Calu3 (cell line): ENCODE measurements around the gene COX8C. TPM values are rescaled to one million over a fixed set of nuclear protein-coding genes. Genes with fewer than 3 reads are reported as not detected.
"Not testable (repeated sequence)": the region's sequence is repeated elsewhere in the genome, so short reads cannot be mapped to it uniquely, and the experiment has no call there.

Experiments used
- BruUV-seq: library from RNA; stranded (reverse); fragments of 400-500 nt; replicated peaks from 2 replicates; lab custom pipeline; 2021; lab: Mats Ljungman, UMichigan
- CTCF ChIA-PET: fragments of 300-600 bp; sonication (Branson Sonifier 250); formaldehyde crosslinking; loops from one replicate; lab custom pipeline; 2022; ENCODE audit warnings: antibody characterized with exemption; lab: Charles Lee
- DNase-seq: peaks from one replicate; pipeline ENCODE4 v3.0.0; 2022
- H3K27ac Mint-ChIP-seq: one replicate; pipeline ENCODE4 v1.8.0; 2022; ENCODE audit warnings: mixed read lengths; ENCODE audit not compliant: unreplicated experiment
- H3K27me3 Mint-ChIP-seq: one replicate; pipeline ENCODE4 v1.8.0; 2022; ENCODE audit warnings: mixed read lengths; ENCODE audit not compliant: unreplicated experiment
- H3K36me3 Mint-ChIP-seq: one replicate; pipeline ENCODE4 v1.8.0; 2022; ENCODE audit warnings: mild to moderate bottlenecking, moderate library complexity, mixed read lengths; ENCODE audit not compliant: insufficient read depth, unreplicated experiment
- H3K4me1 Mint-ChIP-seq: one replicate; pipeline ENCODE4 v1.8.0; 2022; ENCODE audit warnings: mild to moderate bottlenecking, low read depth, mixed read lengths; ENCODE audit not compliant: unreplicated experiment
- H3K4me3 Mint-ChIP-seq: one replicate; pipeline ENCODE4 v1.8.0; 2022; ENCODE audit warnings: mild to moderate bottlenecking, low read depth, moderate library complexity, mixed read lengths; ENCODE audit not compliant: unreplicated experiment
- H3K9me3 Mint-ChIP-seq: one replicate; pipeline ENCODE4 v1.8.0; 2022; ENCODE audit warnings: low read depth, mixed read lengths; ENCODE audit not compliant: unreplicated experiment
- intact Hi-C: fragments of 100-400 bp; cut with micrococcal nuclease; formaldehyde crosslinking; loops from one replicate; pipeline ENCODE4 v1.10.0; 2022; ENCODE audit not compliant: unreplicated experiment
- total RNA-seq: library from RNA; stranded (reverse); gene quantifications from 2 replicates; pipeline ENCODE4 v1.2.3, GENCODE V29; 2022
- TF ChIP-seq, protein P1 (sequence below): fragments of 200-600 bp; IDR thresholded peaks from one replicate; pipeline ENCODE4 v1.8.0; 2022; ENCODE audit warnings: antibody characterized with exemption; ENCODE audit not compliant: unreplicated experiment

COX8C gene
- total RNA-seq, 1 experiment from 2014 or later, result not detected

DNA sequence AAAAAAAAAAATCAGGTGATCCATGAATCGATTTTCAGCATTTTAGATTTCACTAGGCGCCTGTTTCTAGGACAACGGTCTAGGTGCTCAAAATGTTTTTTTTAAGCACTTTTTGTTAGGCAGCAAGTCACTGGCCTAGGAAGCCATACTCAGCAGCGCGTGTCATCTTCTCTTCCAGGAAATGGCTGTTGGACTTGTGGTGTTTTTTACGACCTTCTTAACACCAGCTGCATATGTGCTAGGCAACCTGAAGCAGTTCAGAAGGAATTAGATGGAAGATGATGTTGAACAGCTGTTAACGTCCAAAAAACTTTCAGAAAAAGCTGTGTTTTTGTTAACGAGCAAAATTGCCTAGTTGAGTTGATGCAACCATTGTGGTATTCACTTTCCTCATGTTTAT lies 868 bp downstream of the COX8C start:
- DNase-seq, result no peak
- BruUV-seq, result no TSS peak
- Mint-ChIP-seq H3K4me1 (no peaks in the 10 kb centered on the region), H3K9me3 (no peaks in the 10 kb centered on the region), H3K36me3 (no peaks in the 10 kb centered on the region), H3K4me3 (no peak overlapping the region), H3K27me3 (no peaks in the 10 kb centered on the region), H3K27ac (no peak overlapping the region)
- TF ChIP-seq, protein P1, sequence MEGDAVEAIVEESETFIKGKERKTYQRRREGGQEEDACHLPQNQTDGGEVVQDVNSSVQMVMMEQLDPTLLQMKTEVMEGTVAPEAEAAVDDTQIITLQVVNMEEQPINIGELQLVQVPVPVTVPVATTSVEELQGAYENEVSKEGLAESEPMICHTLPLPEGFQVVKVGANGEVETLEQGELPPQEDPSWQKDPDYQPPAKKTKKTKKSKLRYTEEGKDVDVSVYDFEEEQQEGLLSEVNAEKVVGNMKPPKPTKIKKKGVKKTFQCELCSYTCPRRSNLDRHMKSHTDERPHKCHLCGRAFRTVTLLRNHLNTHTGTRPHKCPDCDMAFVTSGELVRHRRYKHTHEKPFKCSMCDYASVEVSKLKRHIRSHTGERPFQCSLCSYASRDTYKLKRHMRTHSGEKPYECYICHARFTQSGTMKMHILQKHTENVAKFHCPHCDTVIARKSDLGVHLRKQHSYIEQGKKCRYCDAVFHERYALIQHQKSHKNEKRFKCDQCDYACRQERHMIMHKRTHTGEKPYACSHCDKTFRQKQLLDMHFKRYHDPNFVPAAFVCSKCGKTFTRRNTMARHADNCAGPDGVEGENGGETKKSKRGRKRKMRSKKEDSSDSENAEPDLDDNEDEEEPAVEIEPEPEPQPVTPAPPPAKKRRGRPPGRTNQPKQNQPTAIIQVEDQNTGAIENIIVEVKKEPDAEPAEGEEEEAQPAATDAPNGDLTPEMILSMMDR, result no peak
- intact Hi-C loops, result no loop called here
- CTCF ChIA-PET, result no interaction called here

DNA sequence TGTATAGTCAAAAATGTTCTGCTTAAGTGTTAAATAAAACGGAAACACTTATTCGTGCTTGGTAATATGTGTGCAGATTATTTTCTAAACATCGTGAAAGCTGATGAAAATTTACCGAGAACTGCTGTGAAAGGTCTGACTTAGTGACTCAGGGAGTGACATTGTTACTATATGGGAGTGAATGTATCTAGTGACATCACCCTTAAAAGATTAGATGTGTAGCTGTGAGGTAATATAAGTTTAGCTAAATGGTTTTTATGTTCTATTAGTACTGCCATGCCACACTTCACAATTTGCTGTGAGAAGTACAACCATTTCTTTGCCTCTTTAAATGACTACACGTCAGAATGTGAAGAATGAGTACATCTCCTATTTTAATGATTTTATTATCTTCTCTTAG lies 1.3 kb downstream of the COX8C start:
- Mint-ChIP-seq H3K4me3 (no peak overlapping the region), H3K9me3 (no peaks in the 10 kb centered on the region), H3K4me1 (no peaks in the 10 kb centered on the region), H3K27ac (no peak overlapping the region), H3K27me3 (peaks cover 4% of the 10 kb centered on the region), H3K36me3 (no peaks in the 10 kb centered on the region)
- CTCF ChIA-PET, result no interaction called here
- intact Hi-C loops, result no loop called here
- TF ChIP-seq, protein P1, result no peak
- no TSS peak for BruUV-seq
- no peak for DNase-seq

DNA sequence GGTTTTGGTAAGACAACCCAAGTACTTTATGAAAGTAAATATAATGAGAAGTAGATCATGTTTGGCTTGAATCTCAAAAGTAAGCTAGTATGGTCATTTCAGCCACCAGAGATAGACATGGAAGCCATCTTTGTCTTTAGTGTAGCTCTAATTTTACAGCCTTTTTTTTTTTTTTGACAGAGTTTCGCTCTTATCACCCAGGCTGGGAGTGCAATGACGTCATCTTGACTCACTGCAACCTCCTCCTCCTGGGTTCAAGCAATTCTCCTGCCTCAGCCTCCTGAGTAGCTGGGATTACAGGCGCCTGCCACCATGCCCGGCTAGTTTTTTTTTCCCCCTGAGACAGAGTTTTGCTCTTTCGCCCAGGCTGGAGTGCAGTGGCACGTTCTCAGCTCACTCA lies 7.9 kb downstream of the COX8C start:
- peaks cover 15% of the 10 kb centered on the region for H3K27me3 Mint-ChIP-seq
- H3K4me3 Mint-ChIP-seq, H3K36me3 Mint-ChIP-seq, intact Hi-C loops, H3K9me3 Mint-ChIP-seq, BruUV-seq, DNase-seq, CTCF ChIA-PET, H3K27ac Mint-ChIP-seq, H3K4me1 Mint-ChIP-seq: not testable (repeated sequence)

DNA sequence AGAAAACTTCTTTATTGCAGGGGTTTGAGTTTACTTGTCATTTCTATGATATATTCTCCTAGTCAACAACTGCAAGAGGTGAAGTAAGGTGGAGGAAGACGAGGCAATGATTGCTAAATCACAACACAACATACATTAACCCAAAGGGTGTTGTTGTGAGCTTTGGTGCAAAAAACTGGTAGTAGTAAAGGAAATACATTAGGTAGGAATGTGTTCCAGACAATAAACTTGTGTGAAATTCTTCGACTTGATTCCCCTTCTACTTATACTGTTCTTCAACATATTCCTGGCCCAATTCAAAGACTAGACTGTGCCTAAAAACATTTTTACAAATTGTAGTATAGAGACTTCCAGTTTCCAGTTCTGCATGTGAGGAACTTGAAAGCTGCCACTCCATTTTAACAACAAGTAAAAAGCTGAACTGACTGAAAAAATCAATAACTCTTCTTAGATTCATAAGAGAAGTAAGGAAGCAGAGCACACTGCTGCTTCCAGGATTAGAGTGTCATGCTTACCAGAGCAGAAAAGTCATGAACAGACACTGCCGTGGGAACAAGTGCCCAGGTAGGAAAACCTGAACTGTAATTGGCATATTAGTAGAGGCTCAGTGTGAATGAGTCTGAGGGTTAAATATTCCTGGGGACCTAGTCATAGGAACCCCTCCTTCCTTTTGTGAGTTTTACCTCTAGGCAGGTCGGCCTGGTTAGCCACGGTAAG lies 22.2 kb downstream of the COX8C start:
- DNase-seq, result no peak
- TF ChIP-seq, protein P1, result no peak
- no TSS peak for BruUV-seq
- Mint-ChIP-seq H3K27me3 (no peaks in the 10 kb centered on the region), H3K4me3 (no peak overlapping the region), H3K4me1 (peaks cover 7% of the 10 kb centered on the region), H3K27ac (no peak overlapping the region), H3K9me3 (no peaks in the 10 kb centered on the region), H3K36me3 (no peaks in the 10 kb centered on the region)
- CTCF ChIA-PET, result no interaction called here
- intact Hi-C loops, result no loop called here

DNA sequence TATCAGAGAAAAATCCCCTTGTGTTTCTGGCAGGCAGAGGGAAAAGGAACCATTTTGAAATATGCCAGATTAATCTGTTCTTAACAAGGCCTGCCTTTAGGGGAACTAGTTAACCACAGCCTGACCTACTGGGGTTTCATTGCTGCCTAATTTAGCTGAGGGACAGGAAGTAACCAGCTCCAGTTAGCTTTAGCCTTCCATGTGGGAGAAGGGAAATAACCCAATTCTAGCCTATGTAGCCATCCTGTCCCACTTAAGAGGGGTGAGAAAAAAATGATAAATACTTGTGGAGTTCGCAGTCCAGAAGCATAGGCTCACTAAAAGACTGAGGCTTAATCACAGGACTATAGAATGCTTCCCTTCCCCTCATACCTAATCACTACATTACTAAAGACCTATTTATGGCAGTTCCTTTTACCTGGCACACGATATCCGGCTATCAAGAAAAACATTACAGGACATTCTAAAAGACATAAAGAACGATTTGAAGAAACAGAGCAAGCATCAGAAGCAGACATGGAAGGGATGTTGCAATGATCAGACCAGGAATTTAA lies 22.8 kb downstream of the COX8C start:
- Mint-ChIP-seq H3K36me3 (no peaks in the 10 kb centered on the region), H3K27me3 (no peaks in the 10 kb centered on the region), H3K9me3 (no peaks in the 10 kb centered on the region), H3K4me1 (peaks cover 7% of the 10 kb centered on the region), H3K27ac (no peak overlapping the region), H3K4me3 (no peak overlapping the region)
- TF ChIP-seq, protein P1, result no peak
- DNase-seq, result no peak
- intact Hi-C loops, result no loop called here
- CTCF ChIA-PET, result no interaction called here
- BruUV-seq, result no TSS peak
